ENCODE results near the gene CSRP3.

Gene CSRP3

GRCh38 chr11:19199771-19200170 is 2.0 kb downstream of the CSRP3 start:
- Histone ChIP-seq H2BK12ac (ENCODE audit: low read length in 2 of 2) (no peak overlapping the region), H3K18ac (ENCODE audit: low read depth in 1 of 2, low read length in 2 of 2) (no peak overlapping the region), H2BK120ac (ENCODE audit: low read depth, low read length) (no peak overlapping the region), H3K27ac (ENCODE audit: low read length, poor library complexity, severe bottlenecking) (no peak overlapping the region), H2AK5ac (ENCODE audit: low read length, severe bottlenecking) (no peak overlapping the region), H3K27me3 (ENCODE audit: control insufficient read depth in 1 of 2, insufficient read depth in 1 of 2, low read length in 2 of 2) (peaks cover 4 to 22% of the 10 kb centered on the region in 2 experiments), H3K79me1 (replicated peaks; ENCODE audit: low read length, poor library complexity, severe bottlenecking) (no peaks in the 10 kb centered on the region), H3K36me3 (ENCODE audit: control insufficient read depth in 1 of 2, insufficient read depth in 2 of 2, low read depth in 1 of 2, low read length in 2 of 2) (no peaks in the 10 kb centered on the region), H3K23ac (ENCODE audit: low read length in 2 of 2) (no peak overlapping the region), H2BK15ac (ENCODE audit: low read depth, poor library complexity, severe bottlenecking) (no peak overlapping the region), H4K91ac (ENCODE audit: low read length) (no peak overlapping the region), H4K8ac (ENCODE audit: low read length) (no peak overlapping the region), H3K9ac (ENCODE audit: low read length) (no peak overlapping the region), H3K4ac (ENCODE audit: low read depth in 1 of 2, low read length in 2 of 2) (no peak overlapping the region), H3K4me3 (ENCODE audit: insufficient read depth in 1 of 2, low read depth in 1 of 2, low read length in 2 of 2) (no peak overlapping the region), H3K4me1 (ENCODE audit: control insufficient read depth, insufficient read depth, low read depth, low read length) (no peaks in the 10 kb centered on the region), H3K14ac (ENCODE audit: low read length in 2 of 2) (no peak overlapping the region), H2BK5ac (ENCODE audit: low read depth, low read length, poor library complexity, severe bottlenecking) (no peak overlapping the region), H3K4me2 (ENCODE audit: low read length, poor library complexity, severe bottlenecking) (no peak overlapping the region), H3K9me3 (ENCODE audit: control insufficient read depth, low read length) (no peaks in the 10 kb centered on the region), H2AFZ (ENCODE audit: low read depth, low read length) (no peak overlapping the region)
- no peak for DNase-seq
- 58% methylated on average over 1 of the region's 3 CpGs for whole genome bisulfite sequencing

DNA sequence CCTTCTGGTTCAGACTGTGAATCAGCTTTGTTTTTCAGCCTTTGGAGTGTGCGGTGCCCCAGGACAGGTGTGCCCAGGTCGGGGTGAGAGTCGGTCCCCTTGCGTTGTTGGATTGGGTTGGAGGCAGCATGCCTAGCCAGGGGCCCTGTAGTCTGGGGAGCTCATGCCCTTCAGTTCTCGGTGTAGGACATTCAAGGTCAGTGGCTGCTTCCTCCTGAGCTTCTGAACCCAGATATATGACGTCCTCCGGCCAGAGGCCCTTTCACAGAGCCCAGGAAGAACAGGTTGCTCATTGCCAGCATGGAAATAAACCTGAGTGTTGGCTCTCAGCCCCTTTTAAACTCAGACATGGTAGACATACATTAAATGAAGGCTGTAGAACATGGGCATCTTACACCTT is 2.7 kb downstream of the CSRP3 start:
- Histone ChIP-seq H2BK120ac (ENCODE audit: low read depth, low read length) (no peak overlapping the region), H2BK5ac (ENCODE audit: low read depth, low read length, poor library complexity, severe bottlenecking) (no peak overlapping the region), H3K4me2 (ENCODE audit: low read length, poor library complexity, severe bottlenecking) (no peak overlapping the region), H4K8ac (ENCODE audit: low read length) (no peak overlapping the region), H3K4me3 (ENCODE audit: insufficient read depth in 1 of 2, low read depth in 1 of 2, low read length in 2 of 2) (no peak overlapping the region), H2BK12ac (ENCODE audit: low read length in 2 of 2) (no peak overlapping the region), H3K27me3 (ENCODE audit: control insufficient read depth in 1 of 2, insufficient read depth in 1 of 2, low read length in 2 of 2) (peaks cover 4 to 22% of the 10 kb centered on the region in 2 experiments), H3K79me1 (replicated peaks; ENCODE audit: low read length, poor library complexity, severe bottlenecking) (no peaks in the 10 kb centered on the region), H3K36me3 (ENCODE audit: control insufficient read depth in 1 of 2, insufficient read depth in 2 of 2, low read depth in 1 of 2, low read length in 2 of 2) (no peaks in the 10 kb centered on the region), H2AK5ac (ENCODE audit: low read length, severe bottlenecking) (no peak overlapping the region), H3K9ac (ENCODE audit: low read length) (no peak overlapping the region), H3K4ac (ENCODE audit: low read depth in 1 of 2, low read length in 2 of 2) (no peak overlapping the region), H3K23ac (ENCODE audit: low read length in 2 of 2) (no peak overlapping the region), H2BK15ac (ENCODE audit: low read depth, poor library complexity, severe bottlenecking) (no peak overlapping the region), H3K14ac (ENCODE audit: low read length in 2 of 2) (no peak overlapping the region), H3K18ac (ENCODE audit: low read depth in 1 of 2, low read length in 2 of 2) (no peak overlapping the region), H3K9me3 (ENCODE audit: control insufficient read depth, low read length) (no peaks in the 10 kb centered on the region), H4K91ac (ENCODE audit: low read length) (no peak overlapping the region), H2AFZ (ENCODE audit: low read depth, low read length) (no peak overlapping the region), H3K4me1 (ENCODE audit: control insufficient read depth, insufficient read depth, low read depth, low read length) (no peaks in the 10 kb centered on the region), H3K27ac (ENCODE audit: low read length, poor library complexity, severe bottlenecking) (no peak overlapping the region)
- WGBS, result 89% methylated on average over 7 of the region's 7 CpGs
- no peak for DNase-seq

DNA sequence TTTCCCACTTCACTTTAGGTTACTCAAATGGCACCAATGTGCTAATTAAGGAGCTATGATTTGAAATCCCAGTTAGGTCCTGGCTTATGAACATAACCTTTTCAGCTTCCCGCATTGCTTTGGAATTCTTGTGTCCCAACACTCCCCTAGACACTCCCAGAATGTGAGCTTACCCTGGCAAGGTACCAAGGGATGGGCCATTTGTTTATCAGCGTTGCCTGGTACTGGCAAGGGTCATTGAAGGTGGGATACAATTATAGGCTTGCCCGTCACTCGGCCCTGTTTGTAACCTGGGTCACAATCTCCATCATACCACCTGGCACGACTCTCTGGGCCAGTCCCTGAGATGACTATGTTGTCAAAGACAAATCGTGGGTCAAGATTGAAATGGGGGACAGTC is 5.4 kb downstream of the CSRP3 start:
- Histone ChIP-seq H2BK12ac (ENCODE audit: low read length in 2 of 2) (no peak overlapping the region), H3K79me1 (replicated peaks; ENCODE audit: low read length, poor library complexity, severe bottlenecking) (no peaks in the 10 kb centered on the region), H2BK120ac (ENCODE audit: low read depth, low read length) (no peak overlapping the region), H2AFZ (ENCODE audit: low read depth, low read length) (no peak overlapping the region), H3K36me3 (ENCODE audit: control insufficient read depth in 1 of 2, insufficient read depth in 2 of 2, low read depth in 1 of 2, low read length in 2 of 2) (no peaks in the 10 kb centered on the region), H3K4ac (ENCODE audit: low read depth in 1 of 2, low read length in 2 of 2) (no peak overlapping the region), H4K8ac (ENCODE audit: low read length) (no peak overlapping the region), H2BK5ac (ENCODE audit: low read depth, low read length, poor library complexity, severe bottlenecking) (no peak overlapping the region), H3K9me3 (ENCODE audit: control insufficient read depth, low read length) (no peaks in the 10 kb centered on the region), H3K9ac (ENCODE audit: low read length) (no peak overlapping the region), H3K27me3 (ENCODE audit: control insufficient read depth in 1 of 2, insufficient read depth in 1 of 2, low read length in 2 of 2) (peaks cover 4 to 35% of the 10 kb centered on the region in 2 experiments), H3K14ac (ENCODE audit: low read length in 2 of 2) (no peak overlapping the region), H4K91ac (ENCODE audit: low read length) (no peak overlapping the region), H3K4me1 (ENCODE audit: control insufficient read depth, insufficient read depth, low read depth, low read length) (no peaks in the 10 kb centered on the region), H3K27ac (ENCODE audit: low read length, poor library complexity, severe bottlenecking) (no peak overlapping the region), H3K4me2 (ENCODE audit: low read length, poor library complexity, severe bottlenecking) (no peak overlapping the region), H2BK15ac (ENCODE audit: low read depth, poor library complexity, severe bottlenecking) (no peak overlapping the region), H3K4me3 (ENCODE audit: insufficient read depth in 1 of 2, low read depth in 1 of 2, low read length in 2 of 2) (no peak overlapping the region), H2AK5ac (ENCODE audit: low read length, severe bottlenecking) (no peak overlapping the region), H3K18ac (ENCODE audit: low read depth in 1 of 2, low read length in 2 of 2) (no peak overlapping the region), H3K23ac (ENCODE audit: low read length in 2 of 2) (no peak overlapping the region)
- DNase-seq, result no peak
- 88% methylated on average over 6 of the region's 6 CpGs for whole genome bisulfite sequencing

DNA sequence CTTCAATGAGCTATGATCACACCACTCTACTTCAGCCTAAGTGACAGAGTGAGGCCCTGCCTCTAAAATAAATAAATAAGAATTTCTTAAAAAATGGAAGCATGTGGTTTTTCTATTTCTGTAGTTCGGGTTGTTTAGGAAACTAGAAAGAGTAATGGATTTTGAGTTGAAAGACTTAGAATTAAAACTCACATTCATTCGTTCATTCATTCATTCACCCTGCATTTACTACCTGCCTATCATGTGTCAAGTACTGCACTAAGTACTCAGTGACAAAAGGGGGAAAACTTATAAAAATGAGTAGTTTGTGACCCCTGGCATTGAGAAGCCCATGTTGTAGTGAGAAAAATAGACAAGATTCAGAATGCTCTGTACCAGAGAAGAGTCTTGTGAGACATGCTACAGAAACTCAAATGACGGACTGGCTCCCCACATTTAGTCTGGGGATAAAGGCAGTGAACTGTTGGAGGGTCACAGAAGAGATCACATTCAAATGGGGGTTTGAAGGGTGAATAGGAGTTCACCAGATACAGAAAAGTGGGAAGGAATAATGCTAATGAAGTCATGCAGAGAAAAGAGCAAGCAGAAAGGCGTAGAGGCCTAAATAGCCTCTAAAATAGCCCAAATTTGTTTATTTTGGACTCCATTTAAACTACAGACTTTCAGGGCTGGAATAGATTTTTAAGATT is 7.0 kb downstream of the CSRP3 start:
- H3K4me3 ChIP-seq (ENCODE audit: insufficient read depth in 1 of 2, low read depth in 1 of 2, low read length in 2 of 2), result no peak overlapping the region
- no peak overlapping the region for H3K18ac ChIP-seq (ENCODE audit: low read depth in 1 of 2, low read length in 2 of 2)
- no peaks in the 10 kb centered on the region for H3K9me3 ChIP-seq (ENCODE audit: control insufficient read depth, low read length)
- no peak overlapping the region for H3K14ac ChIP-seq (ENCODE audit: low read length in 2 of 2)
- H3K4me1 ChIP-seq (ENCODE audit: control insufficient read depth, insufficient read depth, low read depth, low read length), result no peaks in the 10 kb centered on the region
- no peak overlapping the region for H3K4ac ChIP-seq (ENCODE audit: low read depth in 1 of 2, low read length in 2 of 2)
- no peak overlapping the region for H2AK5ac ChIP-seq (ENCODE audit: low read length, severe bottlenecking)
- H4K91ac ChIP-seq (ENCODE audit: low read length), result no peak overlapping the region
- no peaks in the 10 kb centered on the region for H3K79me1 ChIP-seq (replicated peaks; ENCODE audit: low read length, poor library complexity, severe bottlenecking)
- no peak overlapping the region for H2BK5ac ChIP-seq (ENCODE audit: low read depth, low read length, poor library complexity, severe bottlenecking)
- no peak overlapping the region for H2BK120ac ChIP-seq (ENCODE audit: low read depth, low read length)
- no peak overlapping the region for H2BK15ac ChIP-seq (ENCODE audit: low read depth, poor library complexity, severe bottlenecking)
- no peak overlapping the region for H3K27ac ChIP-seq (ENCODE audit: low read length, poor library complexity, severe bottlenecking)
- H3K27me3 ChIP-seq (ENCODE audit: control insufficient read depth in 1 of 2, insufficient read depth in 1 of 2, low read length in 2 of 2), result peaks cover 4 to 35% of the 10 kb centered on the region in 2 experiments
- H2AFZ ChIP-seq (ENCODE audit: low read depth, low read length), result no peak overlapping the region
- H3K23ac ChIP-seq (ENCODE audit: low read length in 2 of 2), result no peak overlapping the region
- DNase-seq, result no peak
- WGBS, result 92% methylated on average over 1 of the region's 4 CpGs
- no peak overlapping the region for H3K4me2 ChIP-seq (ENCODE audit: low read length, poor library complexity, severe bottlenecking)
- H3K36me3 ChIP-seq (ENCODE audit: control insufficient read depth in 1 of 2, insufficient read depth in 2 of 2, low read depth in 1 of 2, low read length in 2 of 2), result no peaks in the 10 kb centered on the region
- H4K8ac ChIP-seq (ENCODE audit: low read length), result no peak overlapping the region
- no peak overlapping the region for H3K9ac ChIP-seq (ENCODE audit: low read length)
- no peak overlapping the region for H2BK12ac ChIP-seq (ENCODE audit: low read length in 2 of 2)

Measured in mesenchymal stem cell (in vitro differentiated cells and primary cell).